ENCODE data around the gene SCAPER. TPM values are rescaled to one million over a fixed set of nuclear protein-coding genes. Genes with fewer than 3 reads are reported as not detected.

Gene SCAPER
- total and polyA plus RNA-seq, 10 of the 15 experiments (the other 5 are each of a cell fraction or from before 2014, with no cell fraction given), result 1.0 to 7.7 (median 3.9) TPM

- H3K4me1 ChIP-seq (ENCODE audit: control insufficient read depth, insufficient read depth, low read length), result no peaks in the 10 kb centered on the region
- H3K79me2 ChIP-seq (ENCODE audit: control insufficient read depth, insufficient read depth, low read length), result no peaks in the 10 kb centered on the region
- ATAC-seq (no peak), FAIRE-seq (no peak), DNase-seq (ENCODE audit: low read depth, low spot score) (no peak)
- H3K4me3 ChIP-seq, result no peak overlapping the region
- H3K9me3 ChIP-seq (replicated peaks; ENCODE audit: control insufficient read depth, insufficient read depth, low read length), result no peaks in the 10 kb centered on the region
- WGBS (ENCODE audit: insufficient coverage, insufficient replicate concordance, low lambda C conversion rate, missing lambda C conversion rate), result 36% methylated on average over 7 of the region's 8 CpGs
- no TSS peak for BruUV-seq (replicated peaks)
- ChIA-PET POLR2A (no interaction called here), RAD21 (ENCODE audit: unreplicated experiment) (no interaction called here), SMC1A (ENCODE audit: uncharacterized antibody, unreplicated experiment) (interaction anchor here (1.4 kb wide), 1 partner anchor 92 kb away, joined by 5 read pairs; no protein-coding TSS in a partner anchor), CTCF (interaction anchor here (1.3 kb wide), 1 partner anchor 92 kb away, joined by 3 read pairs; no protein-coding TSS in a partner anchor)
- H3K9ac ChIP-seq (ENCODE audit: control insufficient read depth, insufficient read depth, low read length), result no peak overlapping the region
- no peak overlapping the region for H2AFZ ChIP-seq (ENCODE audit: control insufficient read depth, low read depth, low read length)
- TF ChIP-seq BHLHE40 (IDR thresholded peaks at IDR 0.05; ENCODE audit: borderline replicate concordance in 1 of 2, low read depth in 2 of 2, low read length in 1 of 2), result no peak
- TF ChIP-seq NBN (IDR thresholded peaks at IDR 0.05), result no peak
- TF ChIP-seq NRF1 (conservative IDR thresholded peaks at IDR 0.05; ENCODE audit: low read depth, low read length), result no peak
- TF ChIP-seq POLR2A (IDR thresholded peaks at IDR 0.05; ENCODE audit: low read depth, low read length), result no peak
- no peak for TF ChIP-seq ZNF217 (IDR thresholded peaks at IDR 0.05)
- TF ChIP-seq SUZ12 (IDR thresholded peaks at IDR 0.05; ENCODE audit: unreplicated experiment), result no peak
- TF ChIP-seq USF1 (IDR thresholded peaks at IDR 0.05; ENCODE audit: borderline replicate concordance, extremely low read length, insufficient read depth, low read depth, low read length), result no peak
- TF ChIP-seq GABPA (IDR thresholded peaks at IDR 0.05; ENCODE audit: low read depth), result no peak
- H4K20me1 ChIP-seq (ENCODE audit: control insufficient read depth, insufficient read depth), result no peaks in the 10 kb centered on the region
- no peak overlapping the region for H3K4me2 ChIP-seq (ENCODE audit: control insufficient read depth, insufficient read depth)
- no peak overlapping the region for H3K27ac ChIP-seq (ENCODE audit: control insufficient read depth, insufficient read depth)
- no peaks in the 10 kb centered on the region for H3K36me3 ChIP-seq (ENCODE audit: control insufficient read depth in 2 of 2, insufficient read depth in 2 of 2, low read length in 1 of 2)
- intact Hi-C loops (cut with micrococcal nuclease; ENCODE audit: unreplicated experiment) (no loop called here), in situ Hi-C loops (cut with MboI) (no loop called here)
- H3K27me3 ChIP-seq (replicated peaks in 1 of 2; ENCODE audit: control insufficient read depth in 2 of 2, insufficient read depth in 2 of 2, low read length in 1 of 2), result peaks cover 0 to 4% of the 10 kb centered on the region in 2 experiments; a peak in 2 of 4 replicates
Observed at GRCh38 chr15:76327191-76328105, 577.7 kb downstream of the SCAPER start.

All from GM12878 (cell line).